ENCODE data around the gene FLAD1. TPM values are rescaled to one million over a fixed set of nuclear protein-coding genes. Genes with fewer than 3 reads are reported as not detected.

The FLAD1 gene
- total and polyA plus RNA-seq, 2 donors (not counting 1 experiment from before 2014, with no cell fraction given) = 11.8 to 24.9 TPM

GRCh38 chr1:155040358-155041093 lies 57.4 kb downstream of the FLAD1 start:
- TF ChIP-seq CTCF (conservative IDR thresholded peaks at IDR 0.05 in 1 of 2, IDR thresholded peaks at IDR 0.05 in 1 of 2; ENCODE audit: low read depth in 1 of 2, low read length in 2 of 2) (no peak), EZH2 (IDR thresholded peaks at IDR 0.05; ENCODE audit: low read length, missing control alignments) (no peak)
- Histone ChIP-seq H3K36me3 (ENCODE audit: control insufficient read depth, insufficient read depth, low read length) (no peaks in the 10 kb centered on the region), H3K9me3 (ENCODE audit: control insufficient read depth, insufficient read depth, low read depth, low read length) (no peaks in the 10 kb centered on the region), H3K27me3 (ENCODE audit: control insufficient read depth, insufficient read depth, low read length) (peaks cover 11% of the 10 kb centered on the region), H3K9ac (ENCODE audit: insufficient read depth, low read length) (no peak overlapping the region), H2AFZ (ENCODE audit: low read length) (no peak overlapping the region), H3K4me1 (ENCODE audit: control insufficient read depth, extremely low read depth, insufficient read depth, low read length) (peaks cover 2% of the 10 kb centered on the region), H3K79me2 (ENCODE audit: control insufficient read depth, insufficient read depth, low read length) (no peaks in the 10 kb centered on the region), H4K20me1 (ENCODE audit: control insufficient read depth, extremely low read depth, insufficient read depth, low read length) (no peaks in the 10 kb centered on the region), H3K4me3 (replicated peaks in 1 of 4; ENCODE audit: control extremely low read depth in 1 of 4, insufficient read depth in 1 of 4, low read depth in 3 of 4, low read length in 4 of 4) (no peak overlapping the region), H3K4me2 (ENCODE audit: extremely low read depth, insufficient read depth, low read length) (no peak overlapping the region), H3K27ac (ENCODE audit: insufficient read depth, low read length) (no peak overlapping the region)
- no peak for DNase-seq (ENCODE audit: low read depth in 2 of 2)

Other genes with a start within 250 kb of the FLAD1 start
- not detected in 2 replicates for gene KCNN3, start 113.1 kb upstream of the FLAD1 start, total RNA-seq
- gene KCNN3, start 113.1 kb upstream of the FLAD1 start, polyA plus RNA-seq = not detected in 2 replicates
- 8.5 and 10.1 TPM in 2 replicates for gene PMVK, start 46.6 kb upstream of the FLAD1 start, total RNA-seq
- 25.1 and 33.5 TPM in 2 replicates for gene PMVK, start 46.6 kb upstream of the FLAD1 start, polyA plus RNA-seq
- gene PBXIP1, start 27.2 kb upstream of the FLAD1 start, total RNA-seq = 106 and 113 TPM in 2 replicates
- gene PBXIP1, start 27.2 kb upstream of the FLAD1 start, polyA plus RNA-seq = 21.1 and 32.8 TPM in 2 replicates
- 19.3 and 28.1 TPM in 2 replicates for gene PYGO2, start 21.6 kb upstream of the FLAD1 start, total RNA-seq
- gene PYGO2, start 21.6 kb upstream of the FLAD1 start, polyA plus RNA-seq = 15.3 and 17.4 TPM in 2 replicates
- gene SHC1, start 12.6 kb upstream of the FLAD1 start, total RNA-seq = 220 and 245 TPM in 2 replicates
- gene SHC1, start 12.6 kb upstream of the FLAD1 start, polyA plus RNA-seq = 277 and 289 TPM in 2 replicates
- gene CKS1B, start 8.7 kb upstream of the FLAD1 start, total RNA-seq = 23.9 and 40.3 TPM in 2 replicates
- 55.4 and 176 TPM in 2 replicates for gene CKS1B, start 8.7 kb upstream of the FLAD1 start, polyA plus RNA-seq
- gene LENEP, start 10.2 kb downstream of the FLAD1 start, total RNA-seq = 0.26 TPM in 1 of 2 replicates, not detected in the other
- gene LENEP, start 10.2 kb downstream of the FLAD1 start, polyA plus RNA-seq = not detected in 2 replicates
- 12.3 and 19.3 TPM in 2 replicates for gene ZBTB7B, start 19.5 kb downstream of the FLAD1 start, total RNA-seq
- gene ZBTB7B, start 19.5 kb downstream of the FLAD1 start, polyA plus RNA-seq = 6.2 and 7.0 TPM in 2 replicates
- gene DCST2, start 50.4 kb downstream of the FLAD1 start, total RNA-seq = under 0.01 and 0.17 TPM in 2 replicates
- gene DCST2, start 50.4 kb downstream of the FLAD1 start, polyA plus RNA-seq = 0.06 and 0.10 TPM in 2 replicates
- gene DCST1, start 50.5 kb downstream of the FLAD1 start, total RNA-seq = not detected in 2 replicates
- gene DCST1, start 50.5 kb downstream of the FLAD1 start, polyA plus RNA-seq = not detected in 2 replicates
- 49.1 and 58.5 TPM in 2 replicates for gene ADAM15, start 68.0 kb downstream of the FLAD1 start, total RNA-seq
- 19.5 and 28.9 TPM in 2 replicates for gene ADAM15, start 68.0 kb downstream of the FLAD1 start, polyA plus RNA-seq
- 2.8 and 3.8 TPM in 2 replicates for gene EFNA4, start 80.4 kb downstream of the FLAD1 start, total RNA-seq
- gene EFNA4, start 80.4 kb downstream of the FLAD1 start, polyA plus RNA-seq = 2.6 and 4.3 TPM in 2 replicates
- 0.33 and 0.51 TPM in 2 replicates for gene EFNA3, start 95.5 kb downstream of the FLAD1 start, total RNA-seq
- gene EFNA3, start 95.5 kb downstream of the FLAD1 start, polyA plus RNA-seq = 0.16 and 0.30 TPM in 2 replicates
- 0.26 TPM in 1 of 2 replicates, not detected in the other for gene EFNA1, start 144.5 kb downstream of the FLAD1 start, total RNA-seq
- 0.06 and 0.07 TPM in 2 replicates for gene EFNA1, start 144.5 kb downstream of the FLAD1 start, polyA plus RNA-seq
- gene SLC50A1, start 152.5 kb downstream of the FLAD1 start, total RNA-seq = 35.4 and 61.1 TPM in 2 replicates
- gene SLC50A1, start 152.5 kb downstream of the FLAD1 start, polyA plus RNA-seq = 29.4 and 36.0 TPM in 2 replicates
- gene DPM3, start 157.2 kb downstream of the FLAD1 start, total RNA-seq = 27.7 and 40.5 TPM in 2 replicates
- 31.9 and 35.4 TPM in 2 replicates for gene DPM3, start 157.2 kb downstream of the FLAD1 start, polyA plus RNA-seq
- gene KRTCAP2, start 190.0 kb downstream of the FLAD1 start, total RNA-seq = 122 and 125 TPM in 2 replicates
- gene KRTCAP2, start 190.0 kb downstream of the FLAD1 start, polyA plus RNA-seq = 123 and 134 TPM in 2 replicates
- 3.1 and 4.0 TPM in 2 replicates for gene TRIM46, start 190.5 kb downstream of the FLAD1 start, total RNA-seq
- 1.9 and 2.2 TPM in 2 replicates for gene TRIM46, start 190.5 kb downstream of the FLAD1 start, polyA plus RNA-seq
- gene THBS3, start 224.6 kb downstream of the FLAD1 start, total RNA-seq = 36.8 and 38.3 TPM in 2 replicates
- 30.0 and 39.6 TPM in 2 replicates for gene THBS3, start 224.6 kb downstream of the FLAD1 start, polyA plus RNA-seq
- gene MTX1, start 225.4 kb downstream of the FLAD1 start, total RNA-seq = 36.7 and 46.6 TPM in 2 replicates
- 42.2 and 52.4 TPM in 2 replicates for gene MTX1, start 225.4 kb downstream of the FLAD1 start, polyA plus RNA-seq

All from fibroblast of lung (primary cell).